HL-60/S4 treated with phorbol 12-myristate 13-acetate at 8.2 ng/mL for 4 days and 3 days (cell line): Measurements from ENCODE around the gene AGK.
"Not testable (repeated sequence)": the region's sequence is repeated elsewhere in the genome, so short reads cannot be mapped to it uniquely, and the experiment has no call there.

Experiments
- in situ Hi-C: fragments of 300-500 bp; cut with MboI; formaldehyde crosslinking; loops from 2 replicates; pipeline ENCODE4 v1.15.0; 2022; ENCODE audit warnings: low sequenced_read_pairs

The AGK gene

DNA sequence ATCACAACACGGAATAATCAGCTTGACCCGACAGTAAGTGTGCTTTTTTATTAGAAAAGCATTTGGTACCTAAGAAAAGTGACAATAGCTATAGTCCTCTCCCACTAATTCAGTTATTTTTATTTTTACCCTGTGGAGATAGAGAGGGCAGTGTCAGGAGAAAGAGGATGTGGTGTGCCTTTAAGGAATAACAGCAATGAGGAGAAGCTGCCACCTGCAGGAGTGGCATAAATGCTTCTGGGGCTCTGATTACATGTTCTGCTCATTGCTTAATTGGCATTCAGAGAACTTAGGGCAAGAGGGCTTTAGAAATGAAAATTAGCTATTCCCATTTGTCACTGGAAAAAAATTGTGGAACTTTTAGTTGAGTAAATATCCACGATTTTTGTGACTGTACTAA, 90.7 kb downstream of the AGK start:
- in situ Hi-C loops, result no loop called here

DNA sequence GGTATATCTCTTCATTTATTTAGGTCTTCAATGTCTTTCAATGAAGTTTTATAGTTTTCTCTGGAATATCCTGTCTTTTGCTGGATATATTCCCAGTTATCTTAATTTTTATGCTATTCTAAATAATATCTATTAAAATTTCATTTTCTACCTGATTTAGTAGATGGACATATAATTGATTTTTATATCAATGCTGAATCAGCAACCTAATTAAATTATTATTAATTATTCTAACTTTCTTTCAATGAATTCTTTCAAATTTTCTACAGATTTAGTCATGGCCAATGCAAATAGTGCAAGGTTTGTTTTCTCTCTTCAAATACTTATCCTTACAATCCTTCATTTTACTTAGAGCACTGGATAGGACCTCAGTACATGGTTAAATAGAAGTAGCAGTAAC, 94.0 kb downstream of the AGK start:
- in situ Hi-C loops, result no loop called here

DNA sequence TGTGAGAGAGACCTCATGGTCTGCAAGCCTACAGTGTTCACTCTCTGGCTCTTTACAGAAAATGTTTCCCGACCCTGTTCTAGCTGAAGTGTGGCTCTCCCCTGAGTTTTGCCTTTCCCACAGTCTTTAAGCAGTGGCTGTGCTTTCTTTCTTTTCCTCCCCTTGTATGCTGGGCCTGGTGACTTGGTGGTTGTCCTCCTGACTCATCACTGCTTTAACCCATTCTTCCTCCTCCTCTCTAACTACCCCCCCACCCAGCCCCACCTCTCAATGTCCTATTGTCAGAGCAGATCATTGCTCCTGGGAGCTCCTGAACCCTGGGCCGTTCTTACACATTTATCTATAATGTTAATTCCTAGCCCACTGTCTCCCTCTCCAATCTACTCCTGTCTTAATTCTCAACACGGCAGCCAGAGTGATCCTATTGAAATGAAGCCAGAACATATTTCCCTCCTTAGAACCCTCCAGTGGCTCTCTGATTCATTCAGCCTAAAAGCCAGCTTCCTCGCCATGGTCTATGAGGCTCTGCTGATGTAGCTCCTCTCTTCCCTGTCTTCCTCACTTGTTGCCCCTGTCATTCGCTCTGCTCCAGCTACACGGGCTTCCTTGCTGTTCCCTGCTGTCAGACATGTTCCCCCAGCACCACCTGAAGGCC, 95.7 kb downstream of the AGK start:
- in situ Hi-C loops, result no loop called here

DNA sequence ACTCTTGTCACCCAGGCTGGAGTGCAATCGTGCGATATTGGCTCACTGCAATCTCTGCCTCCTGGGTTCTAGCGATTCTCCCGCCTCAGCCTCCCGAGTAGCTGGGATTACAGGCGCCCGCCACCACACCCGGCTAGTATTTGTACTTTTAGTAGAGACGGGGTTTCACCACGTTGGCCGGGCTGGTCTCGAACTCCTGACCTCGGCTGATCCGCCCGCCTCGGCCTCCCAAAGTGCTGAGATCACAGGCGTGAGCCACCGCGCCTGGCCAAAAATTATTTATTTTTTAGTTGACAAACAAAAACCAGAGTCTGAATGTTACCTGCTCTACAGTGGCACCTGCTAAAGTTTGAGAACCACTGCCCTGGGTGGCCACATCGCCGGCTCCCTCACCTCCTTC, 96.5 kb downstream of the AGK start:
- in situ Hi-C loops, result not testable (repeated sequence)

DNA sequence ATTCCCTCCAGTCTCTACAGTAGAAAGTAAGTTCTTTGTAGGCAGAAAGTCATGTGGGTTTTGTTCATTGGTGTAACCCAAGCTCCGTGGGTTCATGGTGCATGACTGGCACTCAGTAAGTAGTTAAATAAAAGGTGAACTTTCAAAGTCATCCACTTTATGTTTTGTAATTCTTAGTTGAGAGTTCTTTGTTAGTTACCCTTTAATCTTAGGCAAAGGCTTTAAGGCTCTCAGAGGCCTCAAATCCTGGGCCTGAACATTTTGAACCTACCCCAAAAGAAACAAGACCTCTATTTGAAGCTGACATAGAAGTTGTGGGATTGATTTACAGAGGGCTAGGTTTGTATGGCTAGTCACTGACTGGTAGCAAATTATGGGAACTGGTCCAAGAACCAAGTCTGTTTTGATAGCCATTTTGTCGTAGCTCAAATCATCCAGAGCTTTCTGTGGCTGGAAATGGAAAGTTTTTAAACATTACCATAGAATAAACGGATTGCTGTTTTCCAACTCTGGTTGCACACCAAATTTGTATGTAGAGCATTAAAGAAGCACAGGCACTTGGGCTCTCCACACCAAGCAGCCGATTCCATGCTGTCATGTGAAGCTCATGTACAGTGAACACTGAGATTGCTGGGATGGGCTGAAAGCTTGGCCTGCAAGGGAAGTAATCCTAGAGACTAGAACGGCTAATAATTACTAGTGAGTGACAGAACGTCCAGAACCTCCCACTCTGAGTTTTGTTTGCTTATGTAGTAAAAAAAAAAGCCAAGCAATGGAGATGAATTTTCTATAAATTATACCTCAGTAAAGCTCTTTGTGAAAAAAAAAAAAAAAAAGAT, 97.3 kb downstream of the AGK start:
- in situ Hi-C loops, result no loop called here

DNA sequence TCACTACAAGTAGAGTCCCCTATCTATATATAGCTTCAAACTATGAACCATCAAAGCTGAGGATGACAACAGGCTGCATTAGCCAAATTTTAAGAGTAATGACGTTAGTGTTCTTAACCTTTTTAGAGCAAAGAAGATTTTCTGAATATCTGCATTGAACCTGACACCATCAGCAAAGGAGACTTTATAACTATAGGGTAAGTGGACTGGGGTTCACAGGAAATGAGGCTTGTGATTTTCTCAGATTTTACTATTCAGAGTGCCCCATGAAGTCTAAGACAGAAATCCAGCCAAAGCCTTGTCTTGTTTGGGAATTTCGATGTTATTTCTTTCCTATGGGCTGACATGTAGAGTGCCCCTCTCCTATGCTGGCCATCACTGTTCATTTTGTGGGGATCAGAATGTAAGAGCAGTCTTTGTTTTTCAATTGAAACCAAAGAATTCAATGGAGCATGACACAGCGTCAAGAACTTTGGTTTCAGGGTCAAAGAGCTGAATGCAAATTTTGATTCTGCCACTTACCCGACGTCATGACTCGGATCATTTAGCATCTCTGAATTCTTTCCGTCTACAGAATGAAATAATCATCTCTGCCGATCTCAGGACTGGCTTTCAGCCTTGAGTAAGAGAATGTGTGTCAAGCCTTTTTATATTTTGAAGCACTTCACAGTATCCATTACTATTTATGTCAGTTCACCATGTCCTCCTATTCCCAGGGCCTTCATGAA, 98.1 kb downstream of the AGK start:
- in situ Hi-C loops, result no loop called here

DNA sequence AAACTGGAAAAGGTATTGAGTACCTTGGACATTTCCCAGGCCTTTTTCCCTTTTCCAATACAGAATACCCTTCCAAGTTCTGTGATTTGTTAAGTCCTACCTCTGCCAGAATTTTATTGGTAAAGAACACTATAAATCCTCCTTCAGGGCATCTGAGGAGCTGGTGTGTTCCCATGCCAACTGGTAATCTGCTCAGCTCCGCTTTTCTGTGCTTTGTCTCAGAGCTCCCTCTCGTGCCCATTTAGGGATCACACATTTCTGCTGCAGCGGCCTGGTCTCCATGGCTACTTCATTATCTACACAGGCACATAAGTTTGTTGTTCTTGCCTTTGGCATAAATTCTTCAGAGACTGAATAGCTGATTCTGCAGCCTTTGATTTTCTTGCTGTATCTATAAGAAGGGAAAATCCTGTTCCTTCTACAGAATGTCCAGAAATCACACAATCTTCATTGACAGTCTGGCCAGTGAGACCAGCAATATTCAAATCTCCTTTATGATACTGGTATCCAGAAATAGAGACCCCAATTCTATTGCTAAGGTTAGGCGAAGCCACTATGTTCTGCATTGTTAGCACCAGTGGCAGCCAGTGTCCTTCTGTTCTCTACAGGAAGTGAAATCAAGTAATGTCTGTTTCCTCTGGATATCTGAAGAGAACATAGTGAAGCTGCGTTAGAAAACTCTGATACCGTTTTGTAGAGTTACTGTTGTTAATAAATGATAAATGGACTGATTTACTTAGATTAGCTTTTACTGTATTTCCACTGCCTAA, 98.8 kb downstream of the AGK start:
- in situ Hi-C loops, result loop anchor here (10.0 kb wide), 1 partner anchor 85 kb away; the partner anchor contains the start of gene SSBP1

DNA sequence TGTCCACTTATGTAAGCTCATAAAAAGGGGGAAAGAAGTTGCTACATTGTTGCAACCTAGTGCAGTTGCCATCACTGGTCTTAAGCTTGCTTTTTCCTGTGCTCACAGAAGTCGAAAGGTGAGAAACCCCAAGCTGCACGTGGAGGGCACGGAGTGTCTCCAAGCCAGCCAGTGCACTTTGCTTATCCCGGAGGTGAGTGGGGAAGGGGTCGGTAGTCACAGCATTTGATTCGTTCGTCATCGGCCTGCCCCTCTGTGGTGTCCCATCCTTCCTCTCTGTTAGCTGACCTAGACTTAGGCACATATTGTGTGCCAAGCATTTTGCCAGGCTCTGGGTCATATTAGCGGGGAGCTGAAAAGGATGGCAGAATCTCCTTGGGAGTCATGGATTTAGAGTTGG, 100.2 kb downstream of the AGK start:
- in situ Hi-C loops, result loop anchor here (10.0 kb wide), 1 partner anchor 83 kb away; the partner anchor contains the start of gene SSBP1

DNA sequence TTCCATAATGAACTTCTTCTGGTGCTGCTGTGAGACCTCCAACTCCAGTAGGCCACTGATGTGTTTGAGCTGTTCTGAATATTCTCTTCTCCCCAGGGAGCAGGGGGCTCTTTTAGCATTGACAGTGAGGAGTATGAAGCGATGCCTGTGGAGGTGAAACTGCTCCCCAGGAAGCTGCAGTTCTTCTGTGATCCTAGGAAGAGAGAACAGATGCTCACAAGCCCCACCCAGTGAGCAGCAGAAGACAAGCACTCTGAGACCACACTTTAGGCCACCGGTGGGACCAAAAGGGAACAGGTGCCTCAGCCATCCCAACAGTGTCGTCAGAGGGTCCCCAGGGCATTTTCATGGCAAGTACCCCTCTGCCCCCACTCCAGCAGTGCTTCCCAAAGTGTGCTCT, 101.5 kb downstream of the AGK start:
- in situ Hi-C loops, result loop anchor here (10.0 kb wide), 1 partner anchor 82 kb away; the partner anchor contains the start of gene SSBP1

DNA sequence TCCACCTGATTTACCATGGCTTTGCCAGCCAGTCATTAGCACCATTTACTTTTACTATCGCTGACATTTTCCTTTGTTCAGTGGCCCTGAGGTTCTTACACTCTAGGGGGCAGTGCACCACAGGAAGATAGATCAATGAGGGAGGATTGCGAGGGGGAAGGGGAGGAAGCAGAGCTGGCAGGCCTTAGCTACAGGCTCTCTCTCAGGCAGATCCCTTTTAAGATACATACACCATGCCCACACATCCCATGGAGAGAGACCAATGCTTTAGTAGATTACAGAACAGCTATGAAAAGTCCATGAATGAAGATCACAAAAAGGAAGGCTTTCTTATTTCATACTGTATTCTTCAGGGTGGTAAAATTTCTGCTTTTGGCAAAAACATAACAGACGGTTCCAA, 103.3 kb downstream of the AGK start:
- in situ Hi-C loops, result loop anchor here (10.0 kb wide), 1 partner anchor 80 kb away; the partner anchor contains the start of gene SSBP1

DNA sequence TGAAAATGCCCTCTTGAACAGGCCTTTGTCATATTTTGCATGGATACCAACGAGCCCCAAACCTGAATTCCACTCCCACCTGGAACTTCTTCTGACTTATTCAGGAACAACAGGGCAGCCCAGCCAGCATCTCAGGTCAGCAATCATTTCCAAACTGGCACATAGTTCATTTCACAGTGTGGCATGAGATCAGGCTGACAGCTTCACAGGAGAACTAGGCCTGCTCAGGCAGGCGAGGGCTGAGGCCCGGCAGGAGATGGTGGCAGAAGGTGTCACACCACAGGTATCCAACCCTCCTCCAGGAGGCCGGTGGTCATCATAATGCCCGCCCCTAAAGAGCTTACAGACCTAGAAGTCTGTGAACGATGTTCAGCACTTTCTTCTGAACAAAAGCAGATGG, 108.3 kb downstream of the AGK start:
- in situ Hi-C loops, result loop anchor here (10.0 kb wide), 1 partner anchor 75 kb away; the partner anchor contains the start of gene SSBP1

DNA sequence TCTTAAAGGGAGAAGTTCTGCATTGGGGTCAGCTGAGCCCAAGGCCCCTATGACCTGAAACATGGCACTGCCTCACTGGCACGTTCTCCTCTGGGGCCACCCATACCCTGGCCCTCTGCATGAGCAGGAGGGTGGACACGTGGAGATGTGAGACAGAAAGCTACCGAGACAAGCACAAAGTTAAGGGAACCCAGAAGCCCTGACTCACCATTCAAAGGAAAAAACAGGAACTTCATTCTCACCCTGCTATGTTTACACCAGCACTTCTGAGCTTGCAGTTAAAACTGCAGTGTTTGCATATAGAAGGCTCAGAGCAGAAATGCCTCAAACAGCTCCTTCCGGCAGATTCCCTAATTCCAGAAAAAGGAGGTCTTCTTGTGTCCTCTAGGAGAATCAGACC, 109.0 kb downstream of the AGK start:
- in situ Hi-C loops, result no loop called here

DNA sequence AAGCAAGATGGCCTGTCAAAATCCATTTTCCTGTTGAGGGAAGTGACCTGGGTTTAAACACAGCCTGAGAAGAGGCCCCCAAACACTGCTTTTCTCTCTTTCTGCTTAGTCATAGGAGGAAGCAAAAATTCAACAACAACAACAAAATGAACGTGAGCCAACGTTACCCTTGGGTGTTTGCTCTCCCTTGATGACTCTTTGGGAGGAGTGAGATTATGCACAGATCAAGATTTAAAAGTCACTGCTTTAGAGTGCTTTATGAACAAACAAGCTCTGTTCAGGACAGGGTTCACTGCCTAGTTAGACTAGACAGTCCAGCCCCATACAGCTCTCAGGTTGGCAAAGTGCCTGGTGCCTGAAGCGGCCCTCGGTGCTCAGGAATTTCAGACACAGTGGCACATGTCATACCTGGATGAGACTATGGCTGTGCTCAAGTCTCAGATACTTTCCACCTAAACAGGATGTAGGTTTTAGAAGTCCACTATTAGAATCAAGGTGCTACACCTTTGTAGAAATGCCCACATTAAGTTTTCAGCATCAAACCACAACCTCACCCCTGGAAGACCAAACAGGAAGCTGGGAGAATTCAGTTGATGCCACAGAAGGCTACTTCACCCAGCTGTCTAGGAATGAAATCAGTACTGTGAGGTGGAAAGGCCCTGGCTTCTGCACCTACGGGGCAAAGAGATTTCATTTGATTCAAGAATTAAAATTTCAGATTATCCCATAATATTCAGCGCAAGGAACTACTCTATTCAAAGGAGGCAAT, 112.1 kb downstream of the AGK start:
- in situ Hi-C loops, result no loop called here

DNA sequence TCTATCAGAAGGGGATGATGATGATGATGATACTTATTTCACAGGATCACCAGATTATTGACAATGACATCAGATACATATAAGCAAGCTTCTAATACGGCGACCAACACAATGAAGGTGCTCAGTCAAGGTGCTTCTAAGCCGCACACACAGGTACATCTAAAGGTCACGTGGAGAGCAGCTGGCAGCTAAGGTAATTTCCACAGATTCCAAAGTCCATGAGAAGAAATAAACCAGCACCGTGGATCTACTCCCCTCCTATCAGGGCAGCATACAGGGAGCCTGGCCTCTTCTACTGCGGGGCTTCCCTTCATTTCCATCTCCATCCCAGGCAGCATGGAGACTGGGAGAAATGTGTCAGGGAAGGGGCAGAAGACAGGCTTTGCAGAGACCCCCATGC, 113.2 kb downstream of the AGK start:
- in situ Hi-C loops, result no loop called here

DNA sequence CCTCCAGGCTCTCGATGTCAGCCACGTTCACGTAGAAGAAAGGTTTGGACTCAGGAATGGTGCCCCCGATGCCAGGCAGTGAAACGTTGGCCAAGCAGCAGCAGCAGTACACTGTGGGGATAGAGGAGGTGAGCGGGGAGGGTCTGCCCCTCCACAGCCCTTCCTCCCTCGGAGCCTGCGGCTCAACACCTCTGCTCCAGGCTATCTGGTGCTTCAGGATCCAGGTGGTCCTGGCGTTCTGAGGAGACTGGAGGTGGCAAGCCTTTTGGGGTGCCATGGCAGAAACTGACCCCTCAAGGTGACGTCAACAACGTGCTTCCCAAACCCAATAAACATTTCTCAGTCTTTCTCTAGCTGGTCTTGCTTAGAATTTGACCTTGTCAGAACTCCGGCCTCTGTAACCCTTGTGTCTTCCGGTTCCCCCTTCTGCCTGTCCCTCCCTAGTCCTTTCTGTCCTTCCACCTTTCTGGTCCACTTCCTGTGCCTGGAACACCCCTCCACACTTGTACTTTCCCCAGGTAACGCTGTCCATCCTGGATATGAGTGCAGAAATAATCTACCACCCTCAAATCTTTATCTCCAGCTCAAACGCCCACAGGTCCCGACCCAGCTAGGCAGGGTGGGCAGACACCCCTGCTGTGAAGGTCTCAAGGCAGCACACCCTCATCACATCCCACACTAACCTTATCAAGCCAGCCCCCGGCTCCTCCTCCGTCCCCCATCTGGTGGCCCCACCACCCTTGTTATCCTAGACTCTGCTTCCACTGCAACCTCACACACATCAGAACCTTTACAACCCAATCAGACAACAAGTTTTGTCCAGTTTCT, 114.2 kb downstream of the AGK start:
- in situ Hi-C loops, result no loop called here

DNA sequence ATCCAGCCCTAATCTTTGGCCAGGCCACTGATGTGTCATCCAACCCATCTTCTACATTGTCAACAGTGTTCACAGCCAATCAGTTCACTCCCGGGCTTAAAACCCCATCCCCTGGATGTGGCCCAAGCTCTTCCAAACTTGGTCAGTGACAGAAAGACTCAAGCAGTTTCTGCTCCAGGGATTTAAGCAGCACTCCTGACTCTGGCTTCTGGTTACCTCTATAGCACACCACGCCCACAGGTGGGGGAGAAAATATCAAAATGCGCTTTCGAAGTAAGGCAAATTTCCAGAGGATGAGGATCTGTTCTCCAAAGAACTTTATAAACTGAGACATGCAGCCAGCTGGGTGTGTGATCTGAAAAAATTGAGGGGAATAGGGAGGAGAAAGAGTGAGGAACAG, 114.9 kb downstream of the AGK start:
- in situ Hi-C loops, result no loop called here

DNA sequence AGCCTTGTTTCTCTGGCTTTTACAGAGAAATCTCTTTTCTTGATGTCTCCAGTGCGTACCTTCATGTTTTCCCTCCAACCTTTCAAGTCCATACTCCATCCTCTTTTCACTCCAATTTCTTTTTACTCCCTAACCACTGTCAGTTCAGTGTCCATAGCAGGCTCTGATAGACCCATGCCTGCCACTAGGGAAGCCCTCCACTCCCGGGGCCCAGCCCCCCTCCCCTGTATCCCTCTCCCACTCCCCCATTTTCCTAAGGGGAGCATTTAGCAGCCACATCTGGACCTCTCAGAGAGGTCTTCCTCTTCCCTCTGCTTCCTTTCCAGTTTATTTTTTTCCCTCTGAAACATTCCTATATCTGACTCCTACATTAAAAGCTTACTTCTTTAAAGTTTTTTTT, 117.6 kb downstream of the AGK start:
- in situ Hi-C loops, result no loop called here

DNA sequence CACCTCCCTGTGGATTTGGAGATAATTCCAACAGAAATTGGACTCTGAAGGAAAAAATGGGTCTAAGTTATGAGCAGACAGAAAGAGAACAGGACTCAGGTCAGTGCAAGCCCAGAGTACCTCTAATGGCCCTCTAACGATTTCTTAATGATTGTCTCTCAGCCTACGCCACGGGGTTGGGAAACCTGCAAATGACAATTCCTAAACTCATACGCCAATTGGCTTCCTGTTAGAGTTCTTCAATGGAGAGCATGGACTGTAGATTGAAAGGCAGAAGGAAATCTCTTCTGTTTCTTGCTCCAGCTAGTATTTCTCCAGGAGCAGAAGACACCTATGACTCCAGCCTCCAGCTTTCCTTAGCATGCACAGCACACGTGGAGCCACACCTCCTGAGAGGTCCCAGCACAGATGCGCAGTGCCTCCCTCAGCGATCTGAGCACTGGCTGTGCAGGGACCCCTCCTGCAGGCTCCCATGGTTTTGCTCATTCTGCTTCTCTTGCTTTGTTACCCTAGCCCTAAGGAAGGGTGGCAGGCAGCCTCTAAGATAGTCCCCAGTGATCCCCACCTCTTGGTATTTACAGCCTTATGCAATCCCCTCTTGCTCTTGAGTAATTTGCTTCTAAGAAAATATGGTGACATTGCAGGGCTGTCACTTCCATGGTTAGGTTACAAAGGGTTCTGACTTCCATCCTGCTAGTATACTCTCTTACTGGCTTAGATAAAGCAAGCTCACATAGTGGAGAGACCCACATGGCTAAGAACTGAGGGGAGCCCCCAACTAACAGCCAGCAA, 120.7 kb downstream of the AGK start:
- in situ Hi-C loops, result no loop called here
